GM21723 (cell line): ENCODE data around the gene PIP5K1C.
"Not testable (repeated sequence)": the region's sequence is repeated elsewhere in the genome, so short reads cannot be mapped to it uniquely, and the experiment has no call there.

Experiments used
- ATAC-seq: cut with Tn5 transposase; IDR thresholded peaks from one replicate; pipeline ENCODE4 v1.9.1; 2021; ENCODE audit warnings: mild to moderate bottlenecking, moderate library complexity; ENCODE audit not compliant: unreplicated experiment

PIP5K1C gene

GRCh38 chr19:3679581-3679980 is 20.7 kb downstream of the PIP5K1C start:
- no peak for ATAC-seq

GRCh38 chr19:3679138-3679537 is 21.1 kb downstream of the PIP5K1C start:
- ATAC-seq, result no peak

GRCh38 chr19:3678188-3678587 is 22.1 kb downstream of the PIP5K1C start:
- ATAC-seq, result no peak

GRCh38 chr19:3674784-3675543 is 25.3 kb downstream of the PIP5K1C start:
- no peak for ATAC-seq

- ATAC-seq, result no peak
Measured at GRCh38 chr19:3673506-3674439, 26.5 kb downstream of the PIP5K1C start.

- ATAC-seq, result no peak
Measured at GRCh38 chr19:3672993-3673392, 27.3 kb downstream of the PIP5K1C start.

GRCh38 chr19:3672575-3672948 is 27.7 kb downstream of the PIP5K1C start:
- no peak for ATAC-seq

GRCh38 chr19:3671680-3672574 is 28.3 kb downstream of the PIP5K1C start:
- ATAC-seq, result no peak

GRCh38 chr19:3670796-3671679 is 29.2 kb downstream of the PIP5K1C start:
- no peak for ATAC-seq

- ATAC-seq, result no peak
Measured at GRCh38 chr19:3669947-3670795, 30.1 kb downstream of the PIP5K1C start.

GRCh38 chr19:3669082-3669946 is 31.0 kb downstream of the PIP5K1C start:
- ATAC-seq, result no peak

- ATAC-seq, result no peak
Measured at GRCh38 chr19:3668331-3669081, 31.8 kb downstream of the PIP5K1C start.

- no peak for ATAC-seq
Measured at GRCh38 chr19:3667766-3668165, 32.5 kb downstream of the PIP5K1C start.

GRCh38 chr19:3667037-3667638 is 33.1 kb downstream of the PIP5K1C start:
- ATAC-seq, result no peak

- not testable (repeated sequence) for ATAC-seq
Measured at GRCh38 chr19:3666545-3666856, 33.8 kb downstream of the PIP5K1C start.

- no peak for ATAC-seq
Measured at GRCh38 chr19:3665681-3666544, 34.4 kb downstream of the PIP5K1C start.
